ENCODE data around the gene TSPAN18. TPM values are rescaled to one million over a fixed set of nuclear protein-coding genes. Genes with fewer than 3 reads are reported as not detected.

Gene TSPAN18
- total RNA-seq, 1 experiment from 2014 or later, result 0.96 TPM

DNA sequence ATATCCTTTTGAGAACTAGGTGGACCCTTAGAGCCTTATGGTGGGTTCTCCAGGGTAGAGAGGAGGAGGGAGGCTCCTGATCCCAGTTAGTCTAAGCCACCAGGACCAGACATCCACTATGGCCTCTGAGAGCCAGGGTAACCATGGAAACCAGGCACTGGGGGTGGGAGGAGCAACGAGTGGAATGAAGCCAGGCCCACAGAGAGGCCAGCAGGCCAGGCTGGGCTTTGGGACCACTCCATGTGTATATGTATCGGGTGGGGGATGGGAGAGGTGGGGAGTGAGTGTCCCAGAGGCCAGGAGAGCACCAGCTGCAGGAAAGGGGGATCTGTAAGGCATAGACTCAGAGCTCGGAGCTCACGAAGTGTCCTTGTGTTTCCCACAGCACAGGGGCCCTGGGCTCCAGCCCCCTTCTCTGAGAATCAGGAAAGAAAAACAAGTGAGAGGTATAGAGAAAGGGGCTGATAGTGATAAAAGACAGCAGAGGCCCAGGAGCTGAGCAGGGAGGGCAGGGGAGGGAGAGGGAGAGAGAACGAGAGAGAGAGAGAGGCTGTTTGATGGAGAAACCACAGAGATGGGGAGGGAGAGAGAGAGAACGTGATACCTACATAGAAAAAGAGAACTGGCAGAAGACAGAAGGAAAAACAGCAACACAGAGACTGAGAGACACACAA is 15.5 kb upstream of the TSPAN18 start:
- no peak for DNase-seq (ENCODE audit: low read depth)

DNA sequence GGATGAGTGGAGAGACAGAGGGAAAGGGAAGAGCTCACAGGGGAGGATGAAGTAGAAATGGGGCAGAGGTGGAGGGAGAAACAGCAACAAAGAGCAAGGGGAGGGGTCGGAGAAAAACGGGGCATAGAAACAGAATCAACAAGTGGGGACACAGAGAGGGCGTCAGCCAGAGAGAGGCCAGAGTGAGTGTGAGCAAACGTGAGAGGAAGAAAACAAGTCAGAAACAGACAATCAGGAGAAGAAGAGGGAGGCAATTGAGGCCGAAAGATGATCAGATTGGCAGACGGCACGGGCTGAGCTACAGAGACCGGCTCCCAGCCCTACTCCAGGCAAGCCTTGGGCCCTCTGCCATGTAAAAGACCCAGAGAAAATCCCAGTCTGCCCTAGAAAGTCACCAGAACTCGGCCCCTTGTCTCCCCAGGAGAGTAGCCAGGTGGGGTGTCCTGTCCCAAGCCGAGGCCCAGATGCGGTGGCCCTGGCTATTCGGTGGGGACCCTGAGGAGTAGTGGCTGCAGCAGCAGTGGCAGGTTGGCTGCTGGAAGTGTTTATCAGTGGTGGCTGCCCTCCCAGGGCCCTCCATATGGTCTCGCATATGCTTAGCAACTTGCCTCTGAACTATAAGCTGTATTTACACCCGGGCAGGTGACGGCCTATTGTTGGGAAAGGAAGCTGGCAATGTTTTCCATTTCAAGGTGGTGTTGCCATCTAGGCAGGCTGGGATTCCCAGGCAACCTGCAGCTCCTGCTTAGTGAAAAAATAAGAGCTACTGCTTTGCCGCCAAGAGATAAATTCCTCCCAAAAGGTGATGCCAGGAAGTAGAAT is 14.8 kb upstream of the TSPAN18 start:
- DNase-seq (ENCODE audit: low read depth), result no peak

DNA sequence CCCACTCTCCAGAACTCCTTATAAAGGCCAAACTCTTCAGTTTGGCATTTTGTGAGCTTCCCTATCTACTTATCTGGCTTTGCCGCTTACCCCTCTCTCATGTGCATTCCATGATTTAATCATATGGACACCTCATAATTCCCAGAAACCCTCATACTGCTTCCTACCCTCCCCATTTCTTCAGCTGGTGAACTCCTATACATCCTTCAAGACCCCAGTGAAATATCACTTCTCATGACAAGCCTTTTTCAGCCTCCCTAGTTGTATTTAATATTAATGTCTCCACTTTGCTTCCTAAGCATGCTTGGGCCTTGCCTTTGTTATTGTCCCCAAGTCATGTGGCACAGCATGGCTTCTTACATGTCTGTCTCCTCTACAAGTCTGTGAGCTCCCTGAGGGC is 13.7 kb upstream of the TSPAN18 start:
- DNase-seq (ENCODE audit: low read depth), result no peak

DNA sequence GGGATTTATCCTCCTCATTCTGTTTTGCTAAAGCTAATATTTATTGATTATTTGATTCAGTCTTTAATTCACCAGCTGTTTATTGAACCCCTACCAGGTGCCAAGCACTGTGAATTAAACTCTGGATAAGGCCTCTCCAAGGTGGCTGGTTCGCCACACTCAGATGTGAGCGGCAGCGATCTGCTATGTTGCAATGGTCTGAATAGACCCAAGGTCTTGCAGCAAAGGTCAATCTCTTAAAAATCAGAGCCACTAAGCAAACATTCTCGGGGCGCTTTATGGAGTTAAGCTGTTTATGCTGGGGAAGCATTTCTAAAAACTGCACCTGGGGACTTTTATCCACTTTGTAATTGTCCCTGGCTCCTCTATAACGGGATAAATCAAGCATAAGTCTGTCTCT is 10.5 kb upstream of the TSPAN18 start:
- no peak for DNase-seq (ENCODE audit: low read depth)

DNA sequence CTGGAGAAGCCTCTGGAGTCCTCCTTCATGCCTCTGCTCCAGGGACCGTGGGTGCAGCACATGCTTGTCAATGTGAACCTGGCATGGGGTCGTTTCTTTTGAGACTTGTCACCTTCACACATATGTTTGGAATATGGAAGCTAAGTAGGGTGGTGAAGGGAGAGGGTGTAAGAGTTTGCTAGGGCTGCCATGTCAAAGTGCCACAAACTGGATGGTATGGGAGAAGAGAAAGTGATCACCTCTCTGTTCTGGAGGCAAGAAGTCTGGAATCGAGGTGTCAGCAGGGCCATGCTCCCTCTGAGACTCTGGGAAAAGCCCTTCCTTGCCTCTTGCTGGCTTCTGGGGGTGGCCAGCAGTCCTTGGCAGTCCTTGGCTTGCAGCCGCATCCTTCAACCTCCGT is 8.7 kb upstream of the TSPAN18 start:
- DNase-seq (ENCODE audit: low read depth), result no peak

DNA sequence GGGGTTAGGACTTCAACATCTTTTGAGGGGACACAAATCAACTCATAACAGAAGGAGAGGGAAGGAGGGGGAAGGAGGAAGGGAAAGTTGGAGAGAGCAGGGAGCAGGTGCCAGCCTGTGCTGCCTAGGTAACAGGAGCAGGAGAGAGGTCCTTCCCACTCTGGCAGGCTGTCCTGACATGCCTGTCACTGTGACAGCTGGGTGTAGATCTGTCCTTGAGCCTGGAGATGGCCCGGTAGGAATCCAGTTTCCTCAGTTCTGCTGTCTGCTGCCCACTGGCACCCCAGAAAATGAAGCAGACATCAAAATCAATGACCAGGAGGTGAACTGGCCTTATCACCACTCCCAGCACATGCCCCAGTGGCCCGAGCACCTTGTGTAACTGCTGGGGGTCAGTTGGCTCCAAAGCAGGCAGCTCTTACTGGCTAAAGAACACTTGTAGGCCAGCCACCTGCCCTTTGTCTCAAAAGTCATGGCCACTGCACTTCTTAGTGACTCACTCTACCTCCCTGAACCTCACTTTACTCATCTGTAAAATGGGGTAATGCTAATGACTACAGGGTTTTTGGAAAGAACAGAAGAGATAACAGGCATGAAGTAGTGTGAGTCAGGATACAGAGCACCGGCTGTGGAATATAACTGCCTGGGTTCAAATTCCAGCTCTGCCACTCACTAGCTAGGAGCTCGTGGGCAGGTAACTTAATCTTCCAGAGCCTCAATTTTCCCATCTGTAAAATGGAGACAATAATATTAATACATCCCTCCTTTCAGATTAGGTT is 8.0 kb upstream of the TSPAN18 start:
- DNase-seq (ENCODE audit: low read depth), result no peak

DNA sequence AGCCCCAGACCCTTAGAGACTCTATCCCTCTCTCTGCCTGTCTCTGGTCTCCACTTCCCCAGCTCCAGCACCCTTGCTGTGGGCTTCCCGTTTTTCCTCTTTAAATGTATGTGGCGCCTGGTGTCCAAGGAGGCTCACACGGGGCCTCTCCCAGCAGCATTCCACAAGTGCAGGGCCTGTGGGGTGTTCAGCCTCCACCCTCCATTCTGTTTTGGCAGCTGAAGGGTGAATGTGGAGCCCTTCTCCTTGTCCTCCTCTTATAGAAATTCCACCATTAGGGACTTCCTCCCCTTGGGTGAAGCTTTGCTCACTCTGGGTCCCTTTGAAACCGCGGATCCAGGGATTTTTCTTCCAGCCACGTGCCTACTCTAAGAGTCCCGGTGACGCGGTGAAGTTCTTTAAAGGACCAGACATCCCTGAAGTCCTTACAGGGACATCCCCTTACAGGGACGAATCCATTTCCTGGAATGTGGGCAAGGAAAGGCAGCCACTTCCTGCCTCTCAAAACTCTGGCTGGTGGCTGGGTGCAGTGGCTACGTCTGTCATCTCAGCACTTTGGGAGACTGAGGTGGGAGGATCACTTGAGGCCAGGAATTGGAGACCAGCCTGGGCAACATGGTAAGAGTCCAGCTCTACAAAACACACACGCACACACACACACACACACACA is 1.6 kb upstream of the TSPAN18 start:
- DNase-seq (ENCODE audit: low read depth), result peak; percentile 37

DNA sequence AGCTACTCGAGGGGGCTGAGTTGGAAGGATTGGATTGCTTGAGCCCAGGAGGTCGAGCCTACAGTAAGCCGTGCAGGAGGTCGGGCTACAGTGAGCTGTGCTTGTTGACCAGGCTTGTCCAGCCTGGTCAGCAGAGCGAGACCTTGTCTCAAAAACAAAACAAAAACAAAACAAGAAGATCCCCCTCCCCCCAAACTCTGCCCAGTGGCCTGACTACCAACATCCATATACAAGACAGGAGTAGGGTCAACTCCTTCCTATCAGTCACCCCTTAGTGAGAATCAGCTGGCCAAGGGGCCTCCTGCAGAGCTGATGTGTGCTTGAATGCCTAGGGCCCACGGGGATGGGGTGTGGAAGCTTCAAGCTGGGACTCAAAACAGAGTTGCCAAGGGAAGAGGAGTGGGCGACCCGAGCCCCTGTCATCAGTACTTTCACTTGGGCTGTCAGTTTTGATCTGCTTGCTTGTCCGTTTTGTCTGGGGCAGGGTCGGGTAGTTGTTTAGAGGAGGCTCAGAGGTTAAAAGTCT is 942 bp upstream of the TSPAN18 start:
- no peak for DNase-seq (ENCODE audit: low read depth)

DNA sequence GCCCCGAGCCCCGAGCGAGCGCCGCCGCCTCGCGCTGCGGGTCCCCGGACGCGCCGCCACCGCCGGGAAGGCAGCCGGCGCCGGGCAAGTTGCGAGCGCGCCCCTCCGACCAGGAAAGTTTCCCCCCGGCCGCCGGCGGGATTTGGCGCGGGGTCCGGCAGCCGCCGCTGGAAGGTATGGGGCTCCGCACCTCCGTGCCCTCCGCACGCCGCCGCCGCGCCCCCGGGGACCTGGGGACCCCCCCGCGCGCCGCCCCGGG is 281 bp downstream of the TSPAN18 start:
- DNase-seq (ENCODE audit: low read depth), result no peak

DNA sequence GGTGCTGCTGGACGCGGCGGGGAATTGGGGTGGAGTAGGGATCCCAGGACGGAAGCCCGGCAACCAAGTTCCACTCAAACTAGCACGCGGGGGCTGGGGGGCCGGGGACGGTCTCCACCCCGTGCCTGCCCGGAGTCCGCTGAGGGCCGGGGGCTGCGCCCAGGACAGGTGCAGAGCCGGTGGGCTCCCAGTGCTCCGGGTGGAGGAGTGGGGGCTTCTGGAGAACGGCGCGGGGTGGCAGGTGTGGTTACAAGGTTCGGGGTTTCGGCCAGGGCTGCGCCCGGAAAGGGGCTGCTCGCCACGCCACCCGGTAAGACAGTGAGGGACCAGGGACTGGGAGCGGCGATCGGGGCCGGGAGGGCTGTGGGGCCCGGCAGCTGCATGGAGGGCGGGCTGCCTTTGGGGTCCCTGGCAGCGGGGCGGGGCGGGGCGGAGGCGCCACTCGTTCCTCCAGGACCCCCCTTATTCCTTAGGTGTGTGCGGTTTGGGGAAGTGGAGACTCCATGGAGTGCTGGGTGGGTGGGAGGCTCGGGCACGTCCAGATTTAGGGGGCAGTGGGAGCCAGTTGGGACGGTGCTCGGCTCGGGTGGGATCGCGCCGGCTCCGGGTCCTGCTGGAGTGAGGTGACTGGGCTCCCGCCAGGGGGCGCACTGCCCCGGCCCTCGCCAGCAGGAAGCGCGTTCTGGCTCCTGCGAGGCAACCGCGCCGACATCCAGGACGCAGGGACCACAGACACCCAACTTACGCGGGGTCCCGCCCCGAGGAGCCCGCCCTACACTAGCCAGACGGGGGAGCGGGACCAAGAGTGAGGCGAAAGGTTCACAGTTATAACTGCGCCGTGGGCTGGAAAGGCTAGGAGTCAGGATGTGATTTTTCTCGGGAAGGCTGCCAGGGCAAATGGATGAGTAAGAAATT is 868 bp downstream of the TSPAN18 start:
- peak; percentile 52 for DNase-seq (ENCODE audit: low read depth)

DNA sequence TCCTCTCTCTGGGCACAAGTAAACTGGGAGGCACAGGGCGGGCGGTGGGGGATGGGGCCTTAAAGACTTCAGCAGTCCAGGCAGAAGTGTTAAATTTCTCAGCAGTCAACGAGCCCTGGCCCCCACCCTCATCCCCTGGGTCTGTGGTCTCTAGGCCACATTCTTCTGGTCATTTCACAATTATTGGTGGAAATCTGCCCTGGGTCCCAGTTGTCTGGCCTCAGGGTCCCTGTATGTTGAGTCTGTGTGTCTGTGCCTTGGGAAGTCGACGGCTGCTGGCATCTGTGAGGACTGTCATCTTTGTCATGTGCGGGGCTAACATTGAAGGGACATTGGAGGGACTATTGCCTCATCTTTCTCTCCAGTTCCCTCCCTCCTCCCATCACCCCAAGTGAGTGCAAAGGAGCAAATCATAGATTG is 1.7 kb downstream of the TSPAN18 start:
- no peak for DNase-seq (ENCODE audit: low read depth)

DNA sequence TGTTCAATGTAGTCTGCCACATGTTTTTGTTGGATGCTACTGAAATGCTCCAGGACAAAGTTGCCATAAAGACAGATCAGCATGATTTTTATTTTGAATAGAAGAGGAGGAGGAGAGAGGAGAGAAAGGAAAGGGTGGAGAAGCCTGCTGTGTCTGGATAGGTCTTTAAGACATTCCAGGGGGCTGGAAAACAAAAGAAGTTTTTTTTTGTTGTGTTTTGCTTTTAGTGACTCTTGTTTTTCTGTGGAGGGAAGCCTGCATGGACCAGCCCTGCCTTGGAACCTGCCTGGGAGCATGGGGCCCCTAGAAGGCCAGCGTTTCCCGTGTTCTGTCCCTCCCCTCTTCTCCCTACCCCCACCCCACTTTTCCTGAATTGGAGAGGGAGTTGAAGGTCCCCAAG is 2.3 kb downstream of the TSPAN18 start:
- no peak for DNase-seq (ENCODE audit: low read depth)

DNA sequence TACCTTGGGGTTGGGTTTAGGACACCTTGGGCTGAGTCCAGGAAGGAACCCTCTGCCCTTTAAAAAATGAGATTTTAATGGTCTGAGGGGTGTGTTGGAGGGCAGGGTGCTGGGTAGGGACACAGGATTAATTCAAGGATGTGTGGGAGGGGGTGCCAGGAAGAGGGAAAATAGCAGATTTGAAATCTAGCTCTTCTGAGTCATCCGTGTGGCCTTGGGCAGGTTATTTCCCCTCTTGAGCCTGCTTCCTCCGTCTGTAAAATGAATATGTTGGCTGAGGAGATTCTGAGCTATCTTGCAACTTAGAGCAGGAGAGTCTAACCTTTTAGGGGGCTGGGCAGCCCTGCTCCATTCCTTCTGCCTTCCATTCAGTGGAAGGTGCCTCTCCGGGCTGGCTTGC is 3.0 kb downstream of the TSPAN18 start:
- DNase-seq (ENCODE audit: low read depth), result peak; percentile 29

DNA sequence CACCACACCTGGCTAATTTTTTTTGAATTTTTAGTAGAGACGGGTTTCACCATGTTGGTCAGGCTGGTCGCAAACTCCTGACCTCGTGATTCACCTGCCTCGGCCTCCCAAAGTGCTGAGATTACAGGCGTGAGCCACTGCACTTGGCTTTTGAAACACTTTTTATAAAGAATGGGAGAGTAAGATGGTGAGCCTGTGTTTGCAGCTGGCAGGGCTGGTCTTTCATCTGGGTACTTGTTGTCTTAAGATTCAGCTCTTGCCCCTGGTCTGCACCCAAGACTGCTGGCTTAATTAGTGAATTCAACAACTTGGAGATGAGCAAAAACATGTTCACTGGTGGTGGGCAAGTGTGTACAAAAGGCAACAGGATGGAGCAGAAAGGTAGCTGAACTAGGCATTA is 4.0 kb downstream of the TSPAN18 start:
- no peak for DNase-seq (ENCODE audit: low read depth)

DNA sequence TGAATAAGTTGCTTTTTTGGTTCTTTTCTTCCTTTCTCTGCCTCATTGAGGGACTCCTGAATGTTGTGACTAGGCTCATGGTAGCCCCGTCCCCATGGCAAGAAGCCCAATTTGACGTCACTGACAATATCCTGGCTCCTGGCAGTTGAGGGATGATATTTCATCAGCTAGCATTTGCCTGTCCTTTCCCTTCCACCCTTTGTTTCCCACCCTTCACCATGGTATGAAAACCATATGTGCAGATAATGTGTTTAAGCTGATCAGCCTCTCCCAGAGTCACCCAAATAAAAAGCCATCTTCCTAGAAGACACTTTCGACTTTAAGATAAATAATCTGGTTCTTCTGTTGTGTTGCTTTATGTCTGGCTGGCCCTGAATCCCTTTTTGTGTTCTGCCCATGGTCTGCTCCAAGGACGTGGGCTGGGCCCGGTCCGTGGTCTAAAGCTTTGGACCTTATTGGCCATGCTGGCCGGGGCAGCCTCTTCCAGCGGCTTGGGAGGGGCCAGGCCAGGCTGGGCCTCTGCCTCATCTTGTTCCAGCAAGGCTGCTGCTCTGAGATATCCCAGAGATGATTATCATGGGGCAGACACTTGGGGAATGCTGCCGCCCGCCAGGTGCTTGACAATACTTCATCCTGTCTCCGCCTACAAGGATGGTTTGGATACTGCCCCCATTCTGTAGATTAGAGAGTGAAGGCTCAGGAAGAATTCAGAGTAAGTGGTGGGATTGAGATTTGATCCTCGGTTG is 5.1 kb downstream of the TSPAN18 start:
- DNase-seq (ENCODE audit: low read depth), result peak; percentile 10

DNA sequence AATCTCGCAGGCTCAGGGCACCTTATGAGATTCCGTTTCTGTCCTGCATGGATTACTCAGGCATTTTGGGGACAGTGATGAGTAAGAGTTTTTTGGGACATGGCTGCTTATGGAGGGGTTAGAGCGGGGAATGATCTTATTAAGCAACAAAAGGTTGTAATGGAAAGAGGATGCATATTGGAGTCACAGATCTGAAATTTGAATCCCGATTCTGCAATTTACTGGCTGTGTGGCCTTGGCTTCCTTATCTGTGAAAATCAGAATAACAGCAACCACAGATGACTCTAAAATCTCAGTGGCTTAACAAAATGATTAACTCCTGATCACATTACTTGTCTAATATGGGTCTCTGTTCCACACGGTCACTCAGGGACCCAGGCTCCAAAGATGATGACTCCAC is 5.8 kb downstream of the TSPAN18 start:
- no peak for DNase-seq (ENCODE audit: low read depth)

DNA sequence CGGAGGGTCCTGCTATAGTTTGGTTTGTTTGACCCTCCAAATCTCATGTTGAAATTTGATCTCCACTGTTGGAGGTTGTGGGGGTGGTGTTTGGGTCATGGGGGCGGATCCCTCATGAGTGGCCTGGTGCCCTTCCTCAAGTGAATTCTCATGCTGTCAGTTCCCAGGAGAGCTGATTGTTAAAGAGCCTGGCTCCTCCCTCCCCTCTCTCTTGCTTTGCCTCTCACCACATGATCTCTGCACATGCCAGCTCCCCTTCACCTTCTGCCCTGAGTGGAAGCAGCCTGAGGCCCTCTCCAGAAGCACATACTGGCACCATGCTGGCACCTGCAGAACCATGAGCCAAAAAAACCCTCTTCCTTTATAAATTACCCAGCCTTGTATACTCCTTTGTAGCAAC is 7.1 kb downstream of the TSPAN18 start:
- DNase-seq (ENCODE audit: low read depth), result no peak

DNA sequence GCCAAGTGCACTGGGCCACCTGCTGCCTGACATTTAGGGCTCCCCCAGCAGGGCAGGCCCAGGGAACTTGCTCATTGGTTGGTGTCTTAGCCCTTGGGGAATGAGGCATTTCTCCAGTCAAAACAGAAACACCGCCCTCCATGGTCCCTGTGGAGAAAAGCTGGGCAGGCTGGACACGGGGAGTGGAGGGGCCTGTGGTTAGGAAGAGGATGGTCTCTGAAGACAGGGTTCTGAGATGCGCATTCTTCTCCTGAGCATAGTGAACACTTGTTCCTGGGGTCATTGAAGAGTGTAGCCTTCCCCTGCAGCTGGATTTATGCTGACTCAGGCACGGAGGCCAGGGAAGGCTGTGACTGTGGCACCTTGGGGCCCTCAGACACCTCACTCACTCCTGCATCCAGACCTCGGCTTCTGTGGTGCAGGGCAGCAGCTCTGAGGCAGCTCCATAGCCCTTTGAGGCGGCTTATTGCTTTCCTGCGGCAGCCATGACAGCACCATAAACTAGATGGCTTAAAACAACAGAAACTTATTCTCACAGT is 8.2 kb downstream of the TSPAN18 start:
- no peak for DNase-seq (ENCODE audit: low read depth)

DNA sequence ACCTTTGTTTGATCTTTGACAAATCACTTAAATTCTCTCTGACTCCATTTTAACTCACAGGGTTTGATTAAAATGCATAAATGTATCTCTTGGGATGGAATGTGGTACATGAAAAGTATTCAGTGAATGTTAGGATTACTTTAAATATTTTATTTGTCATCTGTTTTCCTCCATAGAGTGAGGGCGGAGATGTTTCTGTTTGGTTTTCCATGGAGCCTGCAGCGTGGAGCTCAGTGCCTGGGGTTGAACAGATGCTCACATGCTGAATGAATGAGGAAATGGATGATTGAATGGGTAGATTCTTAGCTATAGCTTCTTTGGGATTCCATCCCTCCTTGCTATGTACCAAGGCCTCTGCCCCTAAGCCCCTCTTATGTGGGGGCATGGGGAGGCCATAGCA is 10.0 kb downstream of the TSPAN18 start:
- DNase-seq (ENCODE audit: low read depth), result no peak
